ENCODE measurements around the gene C1GALT1.
A peak's percentile ranks its signal among the peaks of the same experiment; 100 is the strongest.

Gene C1GALT1

GRCh38 chr7:7220821-7221220, 38.5 kb downstream of the C1GALT1 start:
- peak overlapping the region; percentile 33; the same call in 1 of the 2 replicates for H3K27ac ChIP-seq
- TF ChIP-seq, protein P1, sequence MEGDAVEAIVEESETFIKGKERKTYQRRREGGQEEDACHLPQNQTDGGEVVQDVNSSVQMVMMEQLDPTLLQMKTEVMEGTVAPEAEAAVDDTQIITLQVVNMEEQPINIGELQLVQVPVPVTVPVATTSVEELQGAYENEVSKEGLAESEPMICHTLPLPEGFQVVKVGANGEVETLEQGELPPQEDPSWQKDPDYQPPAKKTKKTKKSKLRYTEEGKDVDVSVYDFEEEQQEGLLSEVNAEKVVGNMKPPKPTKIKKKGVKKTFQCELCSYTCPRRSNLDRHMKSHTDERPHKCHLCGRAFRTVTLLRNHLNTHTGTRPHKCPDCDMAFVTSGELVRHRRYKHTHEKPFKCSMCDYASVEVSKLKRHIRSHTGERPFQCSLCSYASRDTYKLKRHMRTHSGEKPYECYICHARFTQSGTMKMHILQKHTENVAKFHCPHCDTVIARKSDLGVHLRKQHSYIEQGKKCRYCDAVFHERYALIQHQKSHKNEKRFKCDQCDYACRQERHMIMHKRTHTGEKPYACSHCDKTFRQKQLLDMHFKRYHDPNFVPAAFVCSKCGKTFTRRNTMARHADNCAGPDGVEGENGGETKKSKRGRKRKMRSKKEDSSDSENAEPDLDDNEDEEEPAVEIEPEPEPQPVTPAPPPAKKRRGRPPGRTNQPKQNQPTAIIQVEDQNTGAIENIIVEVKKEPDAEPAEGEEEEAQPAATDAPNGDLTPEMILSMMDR (conservative IDR thresholded peaks at IDR 0.05; ENCODE audit: low read depth) = no peak
- no peak for DNase-seq (ENCODE audit: low spot score)
- POLR2A ChIA-PET (ENCODE audit: low non-redundant PET) = no interaction called here
- CTCF ChIA-PET = no interaction called here

GRCh38 chr7:7221599-7222038, 39.3 kb downstream of the C1GALT1 start:
- peak; percentile 81 for DNase-seq (ENCODE audit: low spot score)
- POLR2A ChIA-PET (ENCODE audit: low non-redundant PET) = interaction anchor here (0.6 kb wide), 1 partner anchor 46 kb away, joined by 3 read pairs; no protein-coding TSS in a partner anchor
- TF ChIP-seq, protein P1 (conservative IDR thresholded peaks at IDR 0.05; ENCODE audit: low read depth) = no peak
- no peak overlapping the region for H3K27ac ChIP-seq
- CTCF ChIA-PET = interaction anchor here (0.7 to 1.0 kb wide), 2 partner anchors 118 to 150 kb away, joined by 4 read pairs; no protein-coding TSS in a partner anchor

GRCh38 chr7:7223250-7223649, 40.9 kb downstream of the C1GALT1 start:
- CTCF ChIA-PET = no interaction called here
- POLR2A ChIA-PET (ENCODE audit: low non-redundant PET) = no interaction called here

GRCh38 chr7:7226407-7226806, 44.1 kb downstream of the C1GALT1 start:
- POLR2A ChIA-PET (ENCODE audit: low non-redundant PET) = no interaction called here
- no peak overlapping the region for H3K27ac ChIP-seq
- TF ChIP-seq, protein P1 (conservative IDR thresholded peaks at IDR 0.05; ENCODE audit: low read depth) = no peak
- DNase-seq (ENCODE audit: low spot score) = no peak
- CTCF ChIA-PET = no interaction called here

More at GRCh38 chr7:7223250-7223649, 40.9 kb downstream of the C1GALT1 start:
- TF ChIP-seq, protein P1 (conservative IDR thresholded peaks at IDR 0.05; ENCODE audit: low read depth) = no peak
- no peak for DNase-seq (ENCODE audit: low spot score)
- no peak overlapping the region for H3K27ac ChIP-seq

- no peak for DNase-seq (ENCODE audit: low spot score)
- ChIA-PET CTCF (no interaction called here), POLR2A (ENCODE audit: low non-redundant PET) (no interaction called here)
- no peak overlapping the region for H3K27ac ChIP-seq
- TF ChIP-seq, protein P1 (conservative IDR thresholded peaks at IDR 0.05; ENCODE audit: low read depth) = no peak
Observed at GRCh38 chr7:7228472-7228871, 46.1 kb downstream of the C1GALT1 start.

DNA sequence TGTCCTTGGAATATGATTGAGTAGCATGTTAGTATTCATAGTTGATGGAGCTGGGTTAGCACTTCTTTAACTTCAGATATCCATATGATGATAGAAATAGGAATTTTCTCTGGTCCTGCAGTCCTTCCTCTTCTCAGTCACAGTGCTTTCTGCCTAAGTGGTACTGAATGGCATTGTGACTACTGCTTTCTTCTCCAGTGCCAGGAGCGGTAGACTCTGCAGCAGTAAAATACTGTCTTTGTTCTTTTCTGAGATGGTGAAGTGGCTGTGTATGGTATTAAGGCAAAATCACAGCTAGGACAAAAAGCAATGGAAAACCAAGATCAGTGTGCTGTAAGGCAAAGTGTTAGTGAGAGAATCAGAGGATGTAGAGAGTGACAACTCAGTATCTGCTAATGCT, 46.6 kb downstream of the C1GALT1 start:
- TF ChIP-seq, protein P1 (conservative IDR thresholded peaks at IDR 0.05; ENCODE audit: low read depth) = no peak
- H3K27ac ChIP-seq = no peak overlapping the region
- POLR2A ChIA-PET (ENCODE audit: low non-redundant PET) = no interaction called here
- CTCF ChIA-PET = no interaction called here
- no peak for DNase-seq (ENCODE audit: low spot score)
